Measurements from ENCODE around the gene RHBDF2.
"Not testable (repeated sequence)": the region's sequence is repeated elsewhere in the genome, so short reads cannot be mapped to it uniquely, and the experiment has no call there.

Gene RHBDF2

DNA sequence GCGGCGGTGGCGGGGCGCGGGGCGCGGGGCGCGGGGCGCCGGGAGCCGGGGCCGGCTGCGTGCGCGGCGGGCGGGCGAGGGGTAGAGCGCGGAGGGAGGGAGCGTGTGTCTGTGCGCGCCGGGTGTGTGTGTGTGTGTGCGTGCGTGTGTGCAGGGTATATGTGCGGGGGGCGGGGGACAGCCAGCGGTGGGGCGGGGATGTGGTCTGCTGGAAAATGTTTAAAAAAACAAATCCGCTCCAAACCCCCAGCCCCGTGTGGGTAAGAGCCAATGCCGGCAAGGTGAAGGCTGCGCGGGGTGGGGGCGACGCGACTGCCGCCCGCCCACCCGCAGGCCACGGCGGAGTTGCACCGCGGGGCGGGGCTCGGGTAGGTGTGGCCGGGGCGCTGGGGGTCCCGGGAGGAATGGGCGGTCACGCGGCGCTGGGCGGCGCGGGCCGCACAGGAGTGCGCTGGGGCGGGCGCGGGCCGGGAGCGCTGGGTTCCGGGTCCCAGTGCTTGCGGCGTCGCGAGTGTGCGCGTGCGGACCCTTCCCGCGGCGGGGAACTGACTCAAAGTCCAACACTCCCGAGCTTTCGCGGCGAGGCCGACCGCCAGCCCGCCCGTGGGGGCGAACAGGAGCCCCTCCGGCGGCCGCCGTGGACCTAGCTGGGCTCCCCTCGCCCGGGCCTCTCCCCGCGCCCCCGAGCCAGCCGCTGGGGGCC is 36.5 kb upstream of the RHBDF2 start, which contains the start of gene CYGB:
CYGB (minus strand) TSS at position 132 of the 703 bp plus-strand sequence. CDS start 167 bp downstream, outside the sequence.
- DNase-seq, result no peak

DNA sequence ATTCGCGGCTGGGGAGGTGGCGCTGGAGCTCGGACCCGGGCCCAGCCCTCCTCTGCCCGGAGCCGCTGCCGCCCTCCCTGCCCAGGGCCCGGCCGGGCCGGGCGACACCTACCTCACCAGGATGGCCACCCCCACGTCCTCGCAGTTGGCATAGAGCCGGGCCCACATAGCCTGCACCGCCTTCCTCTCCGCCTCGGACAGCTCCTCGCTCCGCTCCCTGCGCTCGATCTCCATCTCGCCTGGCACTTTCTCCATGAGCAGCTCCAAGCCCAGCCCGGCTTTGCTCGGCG is 36.0 kb upstream of the RHBDF2 start:
- DNase-seq, result no peak

- DNase-seq, result no peak
Observed at GRCh38 chr17:76536511-76537287, 35.5 kb upstream of the RHBDF2 start.

DNA sequence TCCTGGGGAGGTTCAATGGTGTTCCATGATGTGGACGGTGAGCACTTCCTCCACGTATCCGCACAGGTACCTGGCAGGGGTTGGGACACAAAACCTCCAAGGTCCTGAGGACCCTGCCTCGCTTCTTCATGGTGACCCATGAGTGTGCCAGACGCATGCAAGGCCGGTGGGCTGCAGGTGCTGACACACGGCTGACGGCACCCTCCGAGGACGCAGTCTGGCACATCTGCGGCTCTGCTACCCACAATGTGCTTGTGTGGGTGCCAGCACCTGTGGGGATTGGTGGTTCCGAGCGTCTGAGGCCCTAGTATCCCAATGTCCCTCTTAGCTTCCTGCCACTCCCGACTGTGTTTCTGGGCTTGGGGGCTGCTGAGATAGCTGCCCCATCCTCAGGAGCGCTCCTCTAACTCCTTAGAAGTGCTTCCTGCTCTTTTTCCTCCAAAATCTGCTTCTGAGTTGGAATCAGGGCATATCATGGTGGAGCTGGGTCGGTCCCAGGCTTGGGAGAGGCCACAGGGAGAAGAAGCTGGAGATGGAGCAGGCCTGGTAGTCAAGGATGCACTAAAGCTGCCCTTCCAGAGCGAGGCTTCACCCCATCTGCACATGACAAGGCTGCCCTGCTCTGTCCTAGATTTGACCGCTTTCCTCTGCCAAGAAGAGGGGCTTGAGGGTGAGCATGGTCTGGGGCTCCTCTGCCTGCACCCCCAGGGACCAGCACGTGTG is 34.7 kb upstream of the RHBDF2 start:
- DNase-seq, result no peak

- DNase-seq, result no peak
Observed at GRCh38 chr17:76534831-76535732, 33.9 kb upstream of the RHBDF2 start.

DNA sequence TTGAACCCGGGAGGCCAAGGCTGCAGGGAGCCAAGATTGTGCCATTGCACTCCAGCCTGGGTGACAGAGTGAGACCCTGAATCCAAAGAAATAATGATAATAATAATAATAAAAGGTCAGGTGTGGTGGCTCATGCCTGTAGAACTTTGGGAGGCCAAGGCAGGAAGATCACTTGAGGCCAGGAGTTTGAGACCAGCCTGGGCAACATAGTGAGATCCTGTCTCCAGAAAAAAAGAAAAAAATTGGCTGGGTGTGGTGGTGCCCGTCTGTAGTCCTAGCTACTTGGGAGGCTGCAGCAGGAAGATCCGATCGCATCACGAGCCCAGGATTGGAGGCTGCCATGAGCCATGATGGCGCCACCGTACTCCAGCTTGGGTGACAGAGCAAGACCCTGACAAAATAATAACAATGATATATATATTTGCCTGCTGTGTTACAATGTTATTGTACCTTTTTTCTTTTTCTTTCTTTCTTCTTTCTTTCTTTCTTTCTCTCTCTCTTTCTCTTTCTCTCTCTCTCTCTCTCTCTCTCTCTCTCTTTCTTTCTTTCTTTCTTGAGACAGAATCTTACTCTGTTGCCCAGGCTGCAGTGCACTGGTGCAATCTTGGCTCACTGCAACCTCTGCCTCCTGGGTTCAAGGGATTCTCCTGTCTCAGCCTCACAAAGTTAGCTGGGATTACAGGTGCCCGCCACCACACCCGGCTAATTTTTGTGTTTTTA is 32.6 kb upstream of the RHBDF2 start:
- DNase-seq, result not testable (repeated sequence)

DNA sequence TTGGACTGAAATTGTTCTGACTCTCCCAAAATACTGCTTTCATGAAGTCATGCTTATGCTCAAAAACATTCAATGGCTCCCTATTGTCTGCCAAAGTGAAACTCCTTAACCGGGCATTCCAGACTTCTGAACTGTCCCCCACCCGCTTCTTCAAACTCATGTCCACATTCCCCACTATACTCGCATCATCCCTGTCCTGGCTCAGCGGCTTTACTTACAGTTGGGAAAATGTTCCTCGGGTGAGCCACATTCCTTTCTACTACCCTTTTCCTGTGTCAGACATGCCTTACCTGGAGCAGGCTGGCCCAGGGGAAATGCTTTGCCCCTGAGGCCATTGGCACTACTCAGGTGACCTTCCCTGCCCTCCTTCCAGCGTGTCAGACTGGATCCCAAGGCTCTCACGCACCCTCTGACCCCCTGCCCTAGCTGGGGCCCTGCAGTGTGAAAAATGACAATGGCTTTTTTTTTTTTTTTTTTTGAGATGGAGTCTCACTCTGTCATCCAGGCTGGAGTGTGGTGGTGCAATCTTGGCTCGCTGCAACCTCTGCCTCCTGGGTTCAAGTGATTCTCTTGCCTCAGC is 30.9 kb upstream of the RHBDF2 start:
- DNase-seq, result no peak

GRCh38 chr17:76531486-76532038 is 30.3 kb upstream of the RHBDF2 start:
- no peak for DNase-seq

DNA sequence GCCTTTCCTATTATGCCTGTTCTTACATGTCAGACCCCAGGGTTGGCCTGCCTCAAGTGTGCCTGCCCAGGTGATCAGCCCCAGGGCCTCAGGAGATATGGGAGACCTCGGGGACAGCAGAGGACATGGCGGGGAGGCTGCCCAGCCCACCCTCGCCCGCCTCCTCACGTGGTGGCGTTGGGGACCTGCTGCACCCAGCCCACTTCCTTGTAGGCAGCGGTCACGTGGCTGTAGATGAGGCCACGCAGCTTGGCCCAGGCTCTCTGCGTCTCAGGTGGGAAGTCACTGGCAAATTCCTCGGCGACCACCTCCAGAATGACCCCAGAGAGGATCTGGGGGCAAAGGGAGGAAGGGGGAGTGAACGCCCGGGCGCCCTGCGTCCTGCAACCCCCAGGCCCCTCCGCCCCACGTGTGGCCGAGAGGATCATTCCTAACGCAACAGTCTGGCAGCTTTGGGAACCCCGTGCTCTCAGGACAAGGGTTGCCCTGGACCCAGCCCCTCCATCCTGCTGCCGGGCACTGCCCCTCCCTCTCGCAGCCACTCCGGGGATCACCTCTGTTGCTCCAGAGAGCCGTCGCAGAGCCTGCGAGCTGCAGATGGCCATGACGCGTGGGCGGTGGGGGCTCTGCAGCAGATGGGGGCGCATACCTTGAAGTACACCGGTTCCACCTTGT is 29.7 kb upstream of the RHBDF2 start:
- DNase-seq, result no peak

DNA sequence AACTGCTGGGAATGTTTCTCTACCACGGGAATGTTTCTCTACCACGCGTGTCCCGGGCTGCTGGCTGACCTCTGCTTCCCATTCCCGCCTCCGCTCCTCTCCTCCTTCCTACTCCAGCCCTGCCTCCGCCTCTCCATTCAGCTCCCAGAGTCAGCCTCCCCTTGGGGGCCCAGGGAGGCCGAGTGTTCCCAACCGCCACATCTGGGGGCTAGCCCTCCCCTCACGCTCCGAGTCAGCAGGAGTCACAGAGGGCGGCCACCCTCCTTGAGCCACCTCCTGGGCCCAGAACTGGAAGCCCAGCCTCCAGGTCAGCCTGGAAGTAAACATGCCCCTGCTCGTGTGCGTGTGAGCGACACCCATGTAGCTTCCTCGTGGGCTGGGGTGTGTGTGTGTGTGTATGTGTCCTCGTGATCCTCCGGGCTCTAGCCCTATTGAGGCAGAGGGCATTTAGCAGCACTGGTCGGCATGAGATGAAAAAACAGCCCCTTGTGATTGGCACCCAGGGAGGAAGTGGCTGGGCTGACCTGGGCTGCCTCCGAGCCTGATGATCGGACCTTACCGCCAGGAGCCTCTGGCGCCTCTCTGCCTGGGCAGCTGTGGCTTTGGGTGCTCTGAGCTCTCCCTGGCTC is 29.0 kb upstream of the RHBDF2 start:
- DNase-seq, result no peak

DNA sequence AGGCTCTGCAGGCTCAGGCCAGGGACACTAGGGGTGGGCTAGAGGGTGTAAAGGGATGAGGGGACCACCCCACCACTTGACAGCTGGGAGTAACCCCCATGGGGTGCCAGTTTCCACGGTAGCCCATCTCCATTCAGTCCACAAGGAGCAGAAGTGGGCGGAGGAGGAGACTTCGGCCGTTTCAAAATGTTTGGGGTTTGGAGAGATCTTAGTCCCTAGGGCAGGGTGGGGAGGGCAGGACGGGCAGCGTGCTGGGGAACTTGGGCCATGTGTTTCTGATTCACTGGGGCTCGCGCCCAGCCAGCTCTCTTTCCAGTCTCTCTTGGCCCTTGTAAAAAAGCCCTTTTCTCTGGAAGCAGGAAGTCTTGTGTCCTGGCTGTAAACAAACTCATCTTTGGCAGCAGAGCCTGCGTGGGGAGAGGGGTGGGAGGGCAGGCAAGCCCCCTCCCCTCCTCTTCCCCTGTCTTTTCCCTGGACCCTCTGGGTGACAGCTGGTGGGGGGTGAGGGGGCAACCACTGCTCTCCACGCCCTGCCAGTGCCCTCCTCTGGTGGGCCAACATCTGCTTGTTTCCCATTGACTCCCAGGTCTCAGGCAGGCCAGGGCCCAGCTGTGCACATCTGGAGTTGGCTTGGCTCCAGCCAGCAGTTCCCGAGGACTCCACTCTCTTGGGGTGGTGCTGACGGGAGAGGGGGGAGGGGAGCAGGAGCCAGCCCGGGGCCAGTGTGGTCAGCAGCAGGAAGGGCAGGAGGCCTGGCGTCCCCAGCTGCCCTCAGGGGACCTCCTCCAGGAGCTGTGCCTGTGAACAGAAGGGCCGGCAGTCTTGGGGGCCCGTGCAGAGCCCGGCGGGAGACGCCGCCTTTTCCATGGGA is 28.2 kb upstream of the RHBDF2 start:
- peak; percentile 76 for DNase-seq

GRCh38 chr17:76528528-76529223 is 27.5 kb upstream of the RHBDF2 start:
- no peak for DNase-seq

DNA sequence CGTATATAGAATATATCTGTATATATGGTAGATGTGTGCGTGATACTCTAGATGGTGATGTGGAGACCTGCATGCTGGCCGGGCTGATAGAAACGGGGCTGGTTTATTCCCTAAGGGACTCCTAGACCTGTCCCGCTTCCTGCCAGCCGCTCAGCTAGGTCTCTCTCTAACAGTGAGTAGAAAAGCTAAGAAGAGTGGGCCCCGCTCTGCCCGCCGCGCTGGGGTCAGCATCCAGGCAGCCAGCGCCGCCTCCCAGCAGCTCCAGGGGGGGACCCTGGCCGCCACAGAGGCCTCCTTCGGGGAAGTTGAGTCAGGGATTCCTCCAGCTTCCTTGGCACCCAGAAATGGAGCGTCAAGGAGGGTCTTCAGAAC is 26.9 kb upstream of the RHBDF2 start:
- no peak for DNase-seq

DNA sequence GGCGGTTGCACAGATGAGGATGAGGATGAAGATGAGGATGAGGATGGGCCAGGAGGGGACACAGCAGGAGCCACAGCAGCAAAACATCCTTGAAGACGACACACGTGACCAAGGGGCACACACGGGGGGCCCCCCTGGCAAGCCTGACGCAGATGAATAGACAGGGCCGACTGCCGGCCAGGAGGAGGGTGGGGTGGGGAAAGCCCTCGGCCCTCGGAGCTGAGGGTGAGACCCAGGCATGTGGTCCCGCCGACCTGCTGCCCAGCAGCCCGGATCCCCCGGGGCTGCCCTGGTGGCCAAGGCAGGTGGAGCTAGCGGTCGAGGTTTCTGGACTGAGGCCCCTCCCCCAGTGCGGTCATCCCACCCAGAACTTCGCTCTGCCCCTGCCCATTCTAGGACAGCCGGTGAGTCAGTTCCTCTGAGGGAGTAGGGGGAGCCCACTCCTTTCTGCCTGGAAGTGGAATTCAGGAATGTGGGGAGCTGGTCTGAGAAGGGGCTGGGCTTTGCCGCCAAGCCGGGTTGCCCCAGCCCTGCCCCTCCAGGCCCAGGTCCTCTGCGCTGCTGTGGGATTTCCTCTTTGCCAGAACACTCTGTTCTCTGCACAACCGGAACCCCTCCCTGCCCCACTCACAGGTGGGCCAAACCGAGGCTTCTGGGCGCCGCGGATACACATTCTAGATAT is 26.3 kb upstream of the RHBDF2 start:
- peak; percentile 68 for DNase-seq

DNA sequence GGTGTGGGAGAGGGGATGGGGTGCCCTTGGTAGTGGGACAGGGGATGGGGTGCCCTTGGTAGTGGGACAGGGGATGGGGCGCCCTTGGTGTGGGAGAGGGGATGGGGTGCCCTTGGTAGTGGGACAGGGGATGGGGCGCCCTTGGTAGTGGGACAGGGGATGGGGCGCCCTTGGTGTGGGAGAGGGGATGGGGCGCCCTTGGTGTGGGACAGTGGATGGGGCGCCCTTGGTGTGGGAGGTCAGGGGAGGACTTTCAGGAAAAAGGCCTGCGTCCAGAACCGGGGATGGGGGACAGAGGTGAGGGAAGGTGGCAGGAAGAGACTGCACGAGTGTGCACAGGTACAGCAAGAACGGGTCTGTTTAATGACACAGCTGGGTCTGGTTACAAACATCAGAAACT is 25.8 kb upstream of the RHBDF2 start:
- not testable (repeated sequence) for DNase-seq

DNA sequence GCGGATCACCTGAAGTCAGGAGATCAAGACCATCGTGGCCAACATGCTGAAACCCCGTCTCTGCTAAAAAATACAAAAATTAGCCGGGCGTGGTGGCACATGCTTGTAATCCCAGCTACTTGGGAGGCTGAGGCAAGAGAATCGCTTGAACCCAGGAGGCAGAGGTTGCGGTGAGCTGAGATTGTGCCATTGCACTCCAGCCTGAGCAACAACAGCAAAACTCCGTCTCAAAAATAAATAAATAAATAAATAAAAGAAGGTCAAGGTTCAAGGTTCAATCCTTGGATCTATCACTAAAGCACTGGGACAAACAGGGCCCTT is 24.2 kb upstream of the RHBDF2 start:
- not testable (repeated sequence) for DNase-seq

DNA sequence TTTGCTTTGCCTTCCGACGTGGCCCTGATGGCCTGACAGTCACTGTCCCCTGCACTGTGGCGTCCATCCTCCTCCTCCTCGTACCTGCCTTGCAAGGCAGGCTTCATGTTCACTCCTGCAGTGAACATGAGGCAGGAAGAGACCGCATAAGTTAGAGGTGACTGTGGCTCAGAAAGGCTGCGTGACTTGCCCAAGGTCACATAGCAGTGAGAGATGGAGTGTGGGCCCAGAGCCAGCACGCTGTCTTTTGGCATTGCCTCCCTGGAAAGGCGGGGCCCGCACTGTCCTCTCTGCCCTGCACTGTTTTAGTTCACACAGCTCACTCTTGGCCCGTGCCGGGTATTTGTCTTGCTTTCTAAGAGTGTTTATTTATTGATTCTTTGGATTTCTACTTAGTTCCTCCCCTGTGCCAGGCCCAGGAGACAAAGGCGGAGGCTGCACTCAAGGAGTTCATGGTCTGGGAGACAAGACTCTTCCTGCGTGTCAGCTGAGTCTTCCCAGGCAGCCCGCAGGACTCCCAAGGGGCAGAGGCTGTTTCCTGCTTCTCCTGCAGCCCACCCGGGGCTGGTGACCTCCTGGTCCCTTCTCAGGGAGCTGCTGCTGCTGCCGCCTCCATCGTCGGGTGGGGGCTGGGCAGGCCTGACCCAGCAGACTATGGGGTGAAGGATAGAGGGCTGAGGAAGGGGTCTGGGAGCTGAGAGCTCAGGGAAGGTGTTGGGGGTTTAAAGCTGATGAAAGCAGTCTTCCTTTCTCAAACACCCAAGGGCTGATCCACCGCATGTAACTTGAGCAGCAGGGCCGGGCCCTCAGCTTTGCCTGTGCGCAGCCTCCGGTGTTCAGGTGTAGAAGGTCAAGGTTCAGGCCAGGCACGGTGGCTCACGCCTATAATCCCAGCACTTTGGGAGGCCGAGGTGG is 23.6 kb upstream of the RHBDF2 start:
- no peak for DNase-seq
